Measurements from ENCODE around the gene ZMYM4. TPM values are rescaled to one million over a fixed set of nuclear protein-coding genes. Genes with fewer than 3 reads are reported as not detected.
A peak's percentile ranks its signal among the peaks of the same experiment; 100 is the strongest.
"Not testable (repeated sequence)": the region's sequence is repeated elsewhere in the genome, so short reads cannot be mapped to it uniquely, and the experiment has no call there.

The ZMYM4 gene
- total and polyA plus RNA-seq, 3 donors from 2014 or later, result 63.5 to 73.5 (median 68.6) TPM

GRCh38 chr1:35319988-35320713 is 51.6 kb downstream of the ZMYM4 start:
- TF ChIP-seq POLR2A (IDR thresholded peaks at IDR 0.05), result no peak
- TF ChIP-seq CTCF (IDR thresholded peaks at IDR 0.05), result no peak
- Histone ChIP-seq H3K9me3 (no peaks in the 10 kb centered on the region), H3K27me3 (no peaks in the 10 kb centered on the region), H3K4me1 (peaks cover 9% of the 10 kb centered on the region), H3K4me3 (no peak overlapping the region), H3K27ac (no peak overlapping the region), H3K36me3 (ENCODE audit: low read depth, missing control alignments) (no peaks in the 10 kb centered on the region)
- 85% methylated on average over 4 of the region's 4 CpGs for WGBS, 2 donors
- no peak for DNase-seq
- intact Hi-C loops (cut with DNase I; ENCODE audit: low total_unique reads), result no loop called here

GRCh38 chr1:35320937-35321336 is 52.4 kb downstream of the ZMYM4 start:
- H3K9me3 ChIP-seq, result no peaks in the 10 kb centered on the region
- H3K36me3 ChIP-seq (ENCODE audit: low read depth, missing control alignments), result no peaks in the 10 kb centered on the region
- TF ChIP-seq CTCF (IDR thresholded peaks at IDR 0.05) (no peak), POLR2A (IDR thresholded peaks at IDR 0.05) (no peak)
- no peak overlapping the region for H3K4me3 ChIP-seq
- H3K27ac ChIP-seq, result no peak overlapping the region
- H3K27me3 ChIP-seq, result no peaks in the 10 kb centered on the region
- intact Hi-C loops (cut with DNase I; ENCODE audit: low total_unique reads), result no loop called here
- peaks cover 11% of the 10 kb centered on the region for H3K4me1 ChIP-seq
- DNase-seq, result no peak
- 82 to 88% methylated on average over 3 of the region's 3 CpGs for WGBS, 2 donors

GRCh38 chr1:35324486-35324885 is 56.0 kb downstream of the ZMYM4 start:
- intact Hi-C loops (cut with DNase I; ENCODE audit: low total_unique reads), result no loop called here
- no peak for TF ChIP-seq POLR2A (IDR thresholded peaks at IDR 0.05)
- H3K36me3 ChIP-seq (ENCODE audit: low read depth, missing control alignments), result no peaks in the 10 kb centered on the region
- peak overlapping the region in 1 of 2 donors; percentile 20 for H3K27ac ChIP-seq
- 50 to 66% methylated on average over 1 of the region's 1 CpG for WGBS, 2 donors
- no peaks in the 10 kb centered on the region for H3K9me3 ChIP-seq
- no peak for DNase-seq
- H3K27me3 ChIP-seq, result no peaks in the 10 kb centered on the region
- H3K4me1 ChIP-seq, result peaks cover 11% of the 10 kb centered on the region
- no peak overlapping the region for H3K4me3 ChIP-seq

- no peaks in the 10 kb centered on the region for H3K27me3 ChIP-seq
- no peak overlapping the region for H3K27ac ChIP-seq
- H3K36me3 ChIP-seq (ENCODE audit: low read depth, missing control alignments), result no peaks in the 10 kb centered on the region
- TF ChIP-seq CTCF (IDR thresholded peaks at IDR 0.05) (no peak), POLR2A (IDR thresholded peaks at IDR 0.05) (no peak)
- no peaks in the 10 kb centered on the region for H3K9me3 ChIP-seq
- 89 to 92% methylated on average over 3 of the region's 3 CpGs for WGBS, 2 donors
- H3K4me3 ChIP-seq, result no peak overlapping the region
- no peak for DNase-seq
- peaks cover 11% of the 10 kb centered on the region for H3K4me1 ChIP-seq
- intact Hi-C loops (cut with DNase I; ENCODE audit: low total_unique reads), result no loop called here
These were observed 57.8 kb downstream of the ZMYM4 start for GRCh38 chr1:35326246-35326866.

- H3K36me3 ChIP-seq (ENCODE audit: low read depth, missing control alignments); H3K27ac ChIP-seq; H3K4me3 ChIP-seq; H3K9me3 ChIP-seq; intact Hi-C loops (cut with DNase I; ENCODE audit: low total_unique reads); H3K27me3 ChIP-seq; H3K4me1 ChIP-seq; DNase-seq: not testable (repeated sequence)
- 96 to 100% methylated on average over 2 of the region's 2 CpGs for WGBS, 2 donors
These were observed 63.1 kb downstream of the ZMYM4 start for GRCh38 chr1:35331618-35332017.
